Brain pericyte (primary cell): ENCODE results near the gene SLC25A38.

Experiments used
- DNase-seq: peaks from one replicate; pipeline ENCODE4 v3.0.0-alpha.2; 2012; ENCODE audit warnings: low read depth, low spot score

SLC25A38 gene

GRCh38 chr3:39433642-39434041 is 50.5 kb downstream of the SLC25A38 start:
- no peak for DNase-seq

DNA sequence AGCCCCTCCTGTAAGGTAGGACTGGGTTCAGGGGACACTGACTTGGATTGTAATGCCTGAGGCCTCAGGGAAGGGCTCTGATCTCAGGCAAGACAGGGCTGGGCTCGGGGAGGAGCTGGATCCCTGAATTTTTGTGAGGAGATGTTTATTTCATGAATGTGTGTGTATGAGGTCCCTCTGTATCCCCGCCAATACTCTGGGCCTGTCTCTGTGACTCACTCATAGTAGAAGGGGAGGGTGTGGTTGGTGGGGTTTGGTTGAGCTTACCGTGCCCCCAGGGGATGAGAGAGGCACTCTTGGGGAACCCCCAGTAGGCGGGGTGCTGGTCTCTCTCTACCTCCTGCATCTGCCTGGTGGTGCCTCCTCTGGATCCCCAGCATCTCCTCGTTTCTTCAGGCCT is 51.4 kb downstream of the SLC25A38 start:
- no peak for DNase-seq

GRCh38 chr3:39435006-39435748 is 52.0 kb downstream of the SLC25A38 start:
- DNase-seq, result no peak

DNA sequence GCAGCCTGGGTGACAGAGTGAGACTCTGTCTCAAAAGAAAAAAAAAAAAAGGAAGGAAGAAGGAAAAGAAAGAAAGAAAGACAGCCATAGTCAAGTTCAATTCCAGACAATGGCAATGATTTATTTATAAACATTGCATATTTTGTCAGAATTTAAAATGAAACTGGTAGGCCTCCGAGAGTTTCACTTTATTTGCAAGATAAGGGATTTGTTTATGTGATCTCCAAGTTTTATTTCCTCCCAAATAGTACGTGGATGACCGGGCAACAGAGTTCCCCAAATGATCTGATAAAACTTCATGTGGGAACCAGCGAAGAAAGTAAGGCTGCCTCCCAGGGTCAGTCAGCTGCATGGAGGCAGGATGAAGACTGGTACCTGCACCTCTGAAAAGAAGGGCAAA is 55.7 kb downstream of the SLC25A38 start:
- DNase-seq, result no peak

GRCh38 chr3:39440316-39440715 is 57.1 kb downstream of the SLC25A38 start:
- DNase-seq, result no peak

- DNase-seq, result no peak
Observed at GRCh38 chr3:39443530-39443929, 60.4 kb downstream of the SLC25A38 start.

- no peak for DNase-seq
Observed at GRCh38 chr3:39445927-39446326, 62.8 kb downstream of the SLC25A38 start.

- no peak for DNase-seq
Observed at GRCh38 chr3:39446444-39446843, 63.3 kb downstream of the SLC25A38 start.
